Mucosa of rectum (tissue), 2 donors: ENCODE measurements around the gene DENND6B.
A peak's percentile ranks its signal among the peaks of the same experiment; 100 is the strongest.
"Not testable (repeated sequence)": the region's sequence is repeated elsewhere in the genome, so short reads cannot be mapped to it uniquely, and the experiment has no call there.

Source experiments
- H3K27ac ChIP-seq, 2 donors: one replicate each; pipeline ENCODE4 v1.7.0; 2013; ENCODE audit warnings: inconsistent platforms in 2 of 2, low read depth in 2 of 2, low read length in 2 of 2
- H3K27me3 ChIP-seq, 2 donors: one replicate each; pipeline ENCODE4 v1.7.0; 2013; ENCODE audit warnings: low read length in 2 of 2; ENCODE audit not compliant: control insufficient read depth in 2 of 2, insufficient read depth in 2 of 2
- H3K36me3 ChIP-seq, 2 donors: one replicate each; pipeline ENCODE4 v1.7.0; 2013; ENCODE audit warnings: low read length in 2 of 2; ENCODE audit not compliant: control insufficient read depth in 2 of 2, insufficient read depth in 2 of 2
- H3K4me1 ChIP-seq, 2 donors: one replicate each; pipeline ENCODE4 v1.7.0; 2013; ENCODE audit warnings: low read length in 2 of 2, mild to moderate bottlenecking in 1 of 2; ENCODE audit not compliant: control insufficient read depth in 2 of 2, insufficient read depth in 2 of 2
- H3K4me3 ChIP-seq, 2 donors: one replicate each; pipeline ENCODE4 v1.7.0; 2013; ENCODE audit warnings: low read length in 2 of 2
- H3K9ac ChIP-seq, 2 donors: one replicate each; pipeline ENCODE4 v1.7.0; 2013; ENCODE audit warnings: low read length in 2 of 2, low read depth in 1 of 2, mild to moderate bottlenecking in 1 of 2
- H3K9me3 ChIP-seq, 2 donors: one replicate each; pipeline ENCODE4 v1.7.0; 2013; ENCODE audit warnings: low read length in 2 of 2; ENCODE audit not compliant: control insufficient read depth in 2 of 2
- donor health status: healthy.
- donor health status: Normal muscosa, but diverticular disease.

DENND6B gene, protein sequence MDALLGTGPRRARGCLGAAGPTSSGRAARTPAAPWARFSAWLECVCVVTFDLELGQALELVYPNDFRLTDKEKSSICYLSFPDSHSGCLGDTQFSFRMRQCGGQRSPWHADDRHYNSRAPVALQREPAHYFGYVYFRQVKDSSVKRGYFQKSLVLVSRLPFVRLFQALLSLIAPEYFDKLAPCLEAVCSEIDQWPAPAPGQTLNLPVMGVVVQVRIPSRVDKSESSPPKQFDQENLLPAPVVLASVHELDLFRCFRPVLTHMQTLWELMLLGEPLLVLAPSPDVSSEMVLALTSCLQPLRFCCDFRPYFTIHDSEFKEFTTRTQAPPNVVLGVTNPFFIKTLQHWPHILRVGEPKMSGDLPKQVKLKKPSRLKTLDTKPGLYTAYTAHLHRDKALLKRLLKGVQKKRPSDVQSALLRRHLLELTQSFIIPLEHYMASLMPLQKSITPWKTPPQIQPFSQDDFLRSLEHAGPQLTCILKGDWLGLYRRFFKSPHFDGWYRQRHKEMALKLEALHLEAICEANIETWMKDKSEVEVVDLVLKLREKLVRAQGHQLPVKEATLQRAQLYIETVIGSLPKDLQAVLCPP

GRCh38 chr22:50326956-50327710, at the start of gene DENND6B:
Gene DENND6B, minus strand, starts transcription at chr22:50327012. Its CDS starts 24 bp downstream, at chr22:50326988.
- no peaks in the 10 kb centered on the region for H3K36me3 ChIP-seq
- no peaks in the 10 kb centered on the region for H3K27me3 ChIP-seq
- peaks cover 10% of the 10 kb centered on the region in 2 donors for H3K4me1 ChIP-seq
- peak within 1 kb of the TSS; percentile 85 to 93 for H3K9ac ChIP-seq
- H3K27ac ChIP-seq: peak within 1 kb of the TSS; percentile 85 to 87
- H3K9me3 ChIP-seq: no peaks in the 10 kb centered on the region
- H3K4me3 ChIP-seq: peak within 1 kb of the TSS; percentile 72 to 79

DNA sequence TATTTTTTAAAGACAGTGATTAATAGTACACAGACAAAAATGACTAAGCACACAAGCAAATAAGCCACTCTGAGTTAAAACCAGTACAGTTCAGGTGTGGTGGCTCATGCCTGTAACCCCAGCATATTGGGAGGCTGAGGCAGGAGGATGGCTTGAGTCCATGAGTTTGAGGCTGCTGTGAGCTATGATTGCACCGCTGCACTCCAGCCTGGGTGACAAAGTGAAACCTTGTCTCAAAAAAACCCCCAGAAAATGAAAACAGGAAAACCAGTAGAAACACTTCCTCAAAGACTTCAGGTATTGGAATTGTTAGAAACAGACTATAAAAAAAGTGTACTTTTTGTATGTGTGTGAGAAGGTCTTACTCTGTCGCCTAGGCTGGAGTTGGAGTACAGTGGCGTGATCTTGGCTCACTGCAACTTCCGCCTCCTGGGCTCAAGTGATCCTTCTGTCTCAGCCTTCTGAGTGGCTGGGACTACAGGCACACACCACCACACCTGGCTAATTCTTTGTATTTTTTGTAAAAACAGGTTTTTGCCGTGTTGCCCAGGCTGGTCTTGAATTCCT, 49.4 kb upstream of the DENND6B start:
- H3K27me3 ChIP-seq: no peaks in the 10 kb centered on the region
- no peak overlapping the region for H3K4me3 ChIP-seq
- H3K36me3 ChIP-seq: peaks cover 5 to 32% of the 10 kb centered on the region in 2 donors
- no peak overlapping the region for H3K27ac ChIP-seq
- H3K9ac ChIP-seq: no peak overlapping the region
- no peaks in the 10 kb centered on the region for H3K9me3 ChIP-seq
- H3K4me1 ChIP-seq: no peaks in the 10 kb centered on the region

DNA sequence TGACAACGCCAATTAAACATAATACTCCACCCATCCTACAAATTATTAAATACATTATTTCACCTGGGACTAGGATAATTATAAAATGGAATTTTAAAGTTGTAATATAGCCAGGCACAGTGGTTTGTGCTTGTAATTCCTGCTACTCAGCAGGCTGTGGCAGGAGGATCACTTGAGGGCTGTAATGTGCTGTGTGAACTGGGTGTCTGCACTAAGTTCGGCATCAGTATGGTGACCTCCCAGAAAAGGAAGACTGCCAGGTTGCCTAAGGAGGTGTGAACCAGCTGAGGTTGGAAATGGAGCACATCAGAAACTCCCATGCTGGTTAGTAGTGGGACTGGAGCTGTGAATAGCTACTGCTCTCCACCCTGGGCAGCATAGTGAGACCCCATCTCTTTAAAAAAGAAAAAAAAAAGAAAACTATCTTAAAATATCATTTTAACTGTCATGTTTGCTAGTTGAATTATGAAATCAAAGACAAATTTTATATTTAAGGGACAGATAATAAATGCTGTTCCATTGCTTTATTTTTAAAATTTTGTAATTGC, 44.4 kb upstream of the DENND6B start:
- no peak overlapping the region for H3K4me3 ChIP-seq
- H3K9ac ChIP-seq: no peak overlapping the region
- H3K27me3 ChIP-seq: no peaks in the 10 kb centered on the region
- H3K9me3 ChIP-seq: no peaks in the 10 kb centered on the region
- H3K36me3 ChIP-seq: peaks cover 5 to 20% of the 10 kb centered on the region in 2 donors
- H3K27ac ChIP-seq: no peak overlapping the region
- no peaks in the 10 kb centered on the region for H3K4me1 ChIP-seq

- H3K9ac ChIP-seq: no peak overlapping the region
- no peaks in the 10 kb centered on the region for H3K9me3 ChIP-seq
- H3K27ac ChIP-seq: no peak overlapping the region
- no peaks in the 10 kb centered on the region for H3K27me3 ChIP-seq
- no peak overlapping the region for H3K4me3 ChIP-seq
- peaks cover 0 to 5% of the 10 kb centered on the region in 2 donors for H3K36me3 ChIP-seq
- H3K4me1 ChIP-seq: no peaks in the 10 kb centered on the region
Observed at GRCh38 chr22:50367778-50368500, 41.1 kb upstream of the DENND6B start.

DNA sequence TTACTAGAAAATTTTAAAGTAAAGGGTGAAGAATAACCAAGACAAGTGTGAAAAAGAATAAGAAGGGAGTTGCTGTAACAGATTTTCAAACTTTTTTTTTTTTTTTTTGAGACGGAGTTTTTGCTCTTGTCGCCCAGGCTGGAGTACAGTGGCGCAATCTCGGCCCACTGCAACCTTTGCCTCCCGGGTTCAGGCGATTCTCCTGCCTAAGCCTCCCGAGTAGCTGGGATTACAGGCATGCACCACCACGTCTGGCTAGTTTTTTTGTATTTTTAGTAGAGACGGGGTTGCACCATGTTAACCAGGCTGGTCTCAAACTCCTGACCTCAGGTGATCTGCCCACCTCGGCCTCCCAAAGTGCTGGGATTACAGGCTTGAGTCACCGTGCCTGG, 37.0 kb upstream of the DENND6B start:
- not testable (repeated sequence) for H3K27ac ChIP-seq, H3K27me3 ChIP-seq, H3K4me1 ChIP-seq, H3K4me3 ChIP-seq, H3K9me3 ChIP-seq, H3K9ac ChIP-seq
- peaks cover 7 to 13% of the 10 kb centered on the region in 2 donors for H3K36me3 ChIP-seq

DNA sequence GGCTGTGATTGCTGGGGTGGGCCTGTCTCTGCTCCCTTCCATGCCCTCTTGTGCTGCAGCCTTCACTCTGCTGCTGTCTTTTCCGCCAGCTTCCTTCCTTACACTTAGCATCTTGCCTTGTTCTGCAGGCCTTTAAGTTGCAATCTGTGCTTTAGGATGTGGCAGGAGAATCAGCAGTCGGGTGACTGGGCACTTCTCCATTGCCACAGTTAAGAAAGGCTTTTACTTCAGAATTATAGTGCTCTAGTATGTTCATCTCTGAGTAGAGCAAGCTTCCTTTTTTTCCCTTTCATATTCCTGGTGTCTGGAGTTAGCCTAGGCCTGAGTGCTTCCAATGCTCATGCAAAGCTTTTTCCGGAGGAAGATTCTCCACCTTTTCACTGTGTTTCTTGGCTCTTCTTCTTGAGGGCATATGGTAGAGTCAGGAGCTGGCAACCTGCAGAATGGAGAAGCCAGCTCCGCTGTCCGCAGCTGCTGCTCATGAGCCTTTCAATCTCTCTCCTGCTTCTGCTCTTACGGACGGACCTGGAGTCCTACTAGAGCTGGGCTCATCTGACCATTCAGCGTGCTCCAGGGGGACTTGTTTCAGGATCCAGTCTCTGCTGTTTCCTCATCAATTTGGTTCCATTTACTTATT, 36.5 kb upstream of the DENND6B start:
- H3K36me3 ChIP-seq: peaks cover 7 to 13% of the 10 kb centered on the region in 2 donors
- H3K9me3 ChIP-seq: no peaks in the 10 kb centered on the region
- H3K9ac ChIP-seq: no peak overlapping the region
- no peak overlapping the region for H3K27ac ChIP-seq
- no peak overlapping the region for H3K4me3 ChIP-seq
- H3K27me3 ChIP-seq: no peaks in the 10 kb centered on the region
- no peaks in the 10 kb centered on the region for H3K4me1 ChIP-seq

GRCh38 chr22:50361688-50362087, 34.9 kb upstream of the DENND6B start:
- Histone ChIP-seq H3K27me3 (no peaks in the 10 kb centered on the region), H3K36me3 (peaks cover 7 to 13% of the 10 kb centered on the region in 2 donors), H3K4me1 (no peaks in the 10 kb centered on the region), H3K9ac (no peak overlapping the region), H3K9me3 (no peaks in the 10 kb centered on the region), H3K27ac (no peak overlapping the region), H3K4me3 (no peak overlapping the region)

DNA sequence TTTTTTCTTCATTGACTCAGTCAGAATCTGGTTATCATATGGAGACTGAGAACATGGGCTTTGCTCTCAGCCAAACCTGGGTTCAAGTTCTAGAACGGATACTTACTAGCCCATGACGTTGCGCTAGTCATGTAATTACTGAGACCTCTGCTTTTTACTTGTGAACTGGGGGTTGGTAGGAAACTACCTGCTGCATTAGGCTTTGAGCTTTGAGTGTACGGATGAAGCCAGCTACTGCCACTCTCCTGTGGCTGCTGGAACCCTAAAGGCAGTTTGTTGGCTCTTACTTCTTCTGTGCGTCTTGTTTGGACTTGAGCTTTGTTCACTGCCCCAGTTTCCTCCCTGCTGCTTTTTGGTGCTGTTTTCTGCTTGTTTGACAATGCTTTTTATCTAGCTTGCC, 34.4 kb upstream of the DENND6B start:
- H3K27ac ChIP-seq: no peak overlapping the region
- no peaks in the 10 kb centered on the region for H3K27me3 ChIP-seq
- peaks cover 7 to 13% of the 10 kb centered on the region in 2 donors for H3K36me3 ChIP-seq
- no peak overlapping the region for H3K9ac ChIP-seq
- no peaks in the 10 kb centered on the region for H3K9me3 ChIP-seq
- no peaks in the 10 kb centered on the region for H3K4me1 ChIP-seq
- H3K4me3 ChIP-seq: no peak overlapping the region

DNA sequence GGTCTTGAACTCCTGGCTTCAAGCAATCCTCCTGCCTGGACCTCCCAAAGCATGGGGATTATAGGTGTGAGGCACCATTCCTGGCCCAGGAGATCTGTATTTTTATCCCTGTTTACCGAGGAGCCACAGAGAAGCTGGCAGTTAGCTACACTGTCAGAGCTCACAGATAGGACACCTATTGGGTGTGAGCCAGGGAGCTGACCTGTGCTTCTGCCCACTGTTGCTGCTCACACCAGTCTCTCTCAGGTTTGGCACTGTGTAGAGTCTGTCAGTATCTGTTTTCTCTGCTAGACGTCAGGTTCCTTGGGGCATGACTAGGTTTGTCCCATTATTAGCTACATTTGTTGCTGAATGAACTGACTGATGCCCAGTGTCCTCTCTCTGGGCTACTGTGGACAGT, 33.8 kb upstream of the DENND6B start:
- H3K36me3 ChIP-seq: peaks cover 7 to 13% of the 10 kb centered on the region in 2 donors
- no peaks in the 10 kb centered on the region for H3K27me3 ChIP-seq
- no peak overlapping the region for H3K9ac ChIP-seq
- no peaks in the 10 kb centered on the region for H3K4me1 ChIP-seq
- no peak overlapping the region for H3K4me3 ChIP-seq
- no peak overlapping the region for H3K27ac ChIP-seq
- H3K9me3 ChIP-seq: no peaks in the 10 kb centered on the region
